Activated naive CD8-positive, alpha-beta T cell treated with anti-CD3 and anti-CD28 coated beads, Interleukin-2, amount 50 U/mL, for 16 hours (primary cell): ENCODE results near the gene PRSS8.

ENCODE experiments used
- DNase-seq: peaks from one replicate; pipeline ENCODE4 v3.0.0-alpha.2; 2020; ENCODE audit warnings: low read depth, low spot score

PRSS8 gene

DNA sequence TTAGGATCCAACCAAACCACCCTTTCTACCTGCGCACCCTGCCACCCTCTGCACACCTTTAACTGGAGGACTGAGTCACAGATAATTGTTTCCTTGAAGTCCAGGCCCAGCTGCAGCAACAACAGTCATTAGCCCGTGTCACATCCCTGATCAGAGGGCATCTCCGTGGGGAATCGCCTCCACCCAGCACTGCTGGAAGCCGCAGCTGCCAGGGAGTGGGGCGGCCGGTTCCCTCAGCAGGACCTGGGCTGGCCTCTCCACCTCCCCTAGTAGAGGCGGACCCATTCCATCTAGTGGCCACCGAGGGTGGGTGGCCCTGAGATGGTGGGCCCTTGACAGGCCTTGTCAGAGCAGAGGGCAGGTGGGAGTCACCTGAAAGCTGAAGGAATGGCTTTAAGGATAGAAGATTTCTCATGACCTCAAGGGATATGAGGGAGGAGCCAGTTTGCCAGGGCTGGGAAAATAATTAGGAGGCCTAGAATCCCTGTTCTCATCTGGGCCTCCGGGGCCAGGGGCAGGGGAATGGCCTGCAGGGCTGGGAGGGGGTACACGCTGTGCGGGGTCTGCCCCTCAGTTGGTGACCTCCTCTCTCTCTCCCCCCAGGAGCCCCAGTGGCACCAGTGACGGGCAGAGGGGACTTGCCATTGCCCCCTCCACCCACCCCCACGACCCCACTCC is 53.0 kb downstream of the PRSS8 start:
- DNase-seq = no peak
